HG02840 (cell line): ENCODE measurements around the gene SHROOM1.

Source experiments
- ATAC-seq: cut with Tn5 transposase; IDR thresholded peaks from one replicate; pipeline ENCODE4 v1.9.1; 2021; ENCODE audit warnings: mild to moderate bottlenecking, moderate library complexity, moderate number of reproducible peaks; ENCODE audit not compliant: unreplicated experiment, low FRiP score

The SHROOM1 gene

GRCh38 chr5:132826424-132827082, 3.9 kb downstream of the SHROOM1 start:
- ATAC-seq, result no peak

DNA sequence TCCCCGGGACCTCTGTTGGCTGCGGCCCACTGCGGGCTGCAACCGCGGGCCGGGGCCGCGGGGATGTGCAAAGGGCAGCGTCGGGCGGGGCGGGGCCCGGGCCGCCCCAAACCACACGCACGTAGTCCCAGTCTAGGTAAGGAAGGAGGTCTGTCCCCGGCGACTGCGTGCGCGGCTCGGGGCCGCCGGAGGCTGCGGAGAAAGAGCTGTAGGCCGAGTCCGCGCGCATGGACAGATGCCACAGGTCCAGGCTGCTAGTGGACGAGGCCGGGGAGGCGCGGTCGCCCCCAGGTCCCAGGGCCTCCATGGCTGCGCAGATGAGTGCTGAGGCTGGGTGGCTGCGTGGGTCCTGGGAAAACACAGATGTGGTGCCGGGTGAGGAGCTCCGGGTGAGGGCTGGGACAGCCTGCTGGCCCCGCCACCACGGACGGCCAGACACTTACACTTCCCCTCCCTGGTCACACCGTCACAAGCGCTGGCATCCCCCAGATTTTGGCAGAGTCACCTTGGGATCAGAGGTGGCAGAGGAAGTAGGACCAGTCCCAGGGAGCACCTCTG, 4.5 kb downstream of the SHROOM1 start:
- no peak for ATAC-seq

GRCh38 chr5:132825033-132825833, 5.2 kb downstream of the SHROOM1 start:
- ATAC-seq, result no peak

DNA sequence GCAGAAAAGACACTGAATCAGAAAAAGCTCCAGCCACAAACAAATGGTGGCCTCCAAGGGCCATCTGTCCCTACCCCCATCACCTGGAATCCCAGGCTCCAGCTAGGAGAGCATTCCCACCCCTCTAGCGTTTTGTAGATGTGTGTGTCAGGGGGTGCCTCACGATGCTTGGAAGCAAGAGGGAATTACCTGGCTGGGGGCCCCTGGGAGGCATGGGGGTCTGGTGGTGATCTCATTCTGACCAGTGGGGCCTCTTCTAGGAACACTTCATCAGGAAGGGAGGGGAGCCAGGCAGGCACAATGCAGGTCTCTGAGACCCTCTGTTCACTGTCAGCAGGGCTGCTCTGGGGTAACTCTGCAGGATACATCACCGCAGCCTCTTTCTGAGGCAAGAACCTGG, 6.0 kb downstream of the SHROOM1 start:
- ATAC-seq, result no peak

GRCh38 chr5:132823481-132824050, 6.9 kb downstream of the SHROOM1 start:
- no peak for ATAC-seq

GRCh38 chr5:132822650-132823480, 7.6 kb downstream of the SHROOM1 start:
- ATAC-seq, result no peak

- ATAC-seq, result no peak
Observed at GRCh38 chr5:132821791-132822190, 8.7 kb downstream of the SHROOM1 start.

DNA sequence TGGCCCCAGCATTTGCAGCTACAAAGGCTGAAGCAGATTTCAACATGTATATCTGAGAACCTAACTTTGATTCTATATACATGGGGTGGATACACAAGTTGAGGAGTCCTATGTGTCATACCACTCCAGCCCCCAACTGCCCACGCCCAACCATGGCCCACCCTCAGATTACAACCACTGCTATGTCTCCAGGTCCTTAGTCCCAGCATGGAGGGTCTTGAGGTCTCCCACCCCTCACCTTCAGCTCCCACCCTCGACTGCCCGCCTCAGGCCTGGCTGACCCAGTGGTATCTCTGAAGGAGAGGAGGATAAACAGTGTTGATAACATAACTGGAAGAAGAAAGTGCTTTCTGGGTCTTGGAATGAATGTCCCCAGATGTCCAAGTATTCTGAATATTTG, 9.1 kb downstream of the SHROOM1 start:
- no peak for ATAC-seq

- ATAC-seq, result no peak
Observed at GRCh38 chr5:132820162-132820754, 10.2 kb downstream of the SHROOM1 start.

GRCh38 chr5:132819468-132819867, 11.0 kb downstream of the SHROOM1 start:
- no peak for ATAC-seq

GRCh38 chr5:132817011-132817410, 13.4 kb downstream of the SHROOM1 start:
- ATAC-seq, result no peak

DNA sequence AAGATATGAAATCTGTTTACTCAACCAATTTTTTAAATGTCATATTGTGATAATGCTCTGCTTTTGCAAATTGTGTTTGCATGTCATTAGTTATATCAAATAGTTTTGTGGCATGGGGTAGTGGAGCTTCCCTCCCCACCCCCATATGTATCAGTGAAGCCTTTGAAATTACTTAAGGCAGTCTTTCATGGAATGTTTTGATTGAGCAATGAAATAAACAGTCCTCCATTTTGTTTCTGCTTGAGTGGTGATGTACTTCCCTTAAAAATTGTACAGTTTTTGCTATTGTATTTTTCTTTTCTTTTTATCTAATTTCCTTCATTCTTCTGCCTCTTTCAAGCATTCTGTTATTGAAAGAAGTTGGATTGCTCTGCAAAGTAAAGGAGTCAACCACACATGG, 13.9 kb downstream of the SHROOM1 start:
- no peak for ATAC-seq

GRCh38 chr5:132816083-132816482, 14.4 kb downstream of the SHROOM1 start:
- no peak for ATAC-seq

GRCh38 chr5:132815454-132815853, 15.0 kb downstream of the SHROOM1 start:
- ATAC-seq, result no peak

DNA sequence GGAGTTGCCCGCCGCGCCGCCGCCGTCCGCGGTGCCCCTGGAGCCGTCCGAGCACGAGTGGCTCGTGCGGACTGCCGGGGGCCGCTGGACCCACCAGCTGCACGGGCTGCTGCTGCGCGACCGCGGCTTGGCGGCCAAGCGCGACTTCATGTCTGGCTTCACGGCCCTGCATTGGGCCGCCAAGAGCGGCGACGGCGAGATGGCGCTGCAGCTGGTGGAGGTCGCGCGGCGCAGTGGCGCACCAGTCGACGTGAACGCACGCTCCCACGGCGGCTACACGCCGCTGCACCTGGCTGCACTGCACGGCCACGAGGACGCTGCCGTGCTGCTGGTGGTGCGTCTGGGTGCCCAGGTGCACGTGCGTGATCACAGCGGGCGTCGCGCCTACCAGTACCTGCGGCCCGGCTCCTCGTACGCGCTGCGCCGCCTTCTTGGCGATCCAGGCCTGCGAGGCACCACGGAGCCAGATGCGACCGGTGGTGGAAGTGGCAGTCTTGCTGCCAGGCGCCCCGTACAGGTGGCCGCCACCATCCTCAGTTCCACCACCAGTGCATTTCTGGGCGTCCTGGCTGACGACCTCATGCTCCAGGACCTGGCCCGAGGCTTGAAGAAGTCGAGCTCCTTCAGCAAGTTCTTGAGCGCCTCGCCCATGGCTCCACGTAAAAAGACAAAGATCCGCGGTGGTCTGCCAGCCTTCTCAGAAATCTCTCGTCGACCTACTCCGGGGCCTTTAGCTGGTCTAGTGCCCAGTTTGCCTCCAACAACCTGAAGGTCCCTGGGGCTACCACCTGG, 15.7 kb downstream of the SHROOM1 start:
- ATAC-seq, result no peak

DNA sequence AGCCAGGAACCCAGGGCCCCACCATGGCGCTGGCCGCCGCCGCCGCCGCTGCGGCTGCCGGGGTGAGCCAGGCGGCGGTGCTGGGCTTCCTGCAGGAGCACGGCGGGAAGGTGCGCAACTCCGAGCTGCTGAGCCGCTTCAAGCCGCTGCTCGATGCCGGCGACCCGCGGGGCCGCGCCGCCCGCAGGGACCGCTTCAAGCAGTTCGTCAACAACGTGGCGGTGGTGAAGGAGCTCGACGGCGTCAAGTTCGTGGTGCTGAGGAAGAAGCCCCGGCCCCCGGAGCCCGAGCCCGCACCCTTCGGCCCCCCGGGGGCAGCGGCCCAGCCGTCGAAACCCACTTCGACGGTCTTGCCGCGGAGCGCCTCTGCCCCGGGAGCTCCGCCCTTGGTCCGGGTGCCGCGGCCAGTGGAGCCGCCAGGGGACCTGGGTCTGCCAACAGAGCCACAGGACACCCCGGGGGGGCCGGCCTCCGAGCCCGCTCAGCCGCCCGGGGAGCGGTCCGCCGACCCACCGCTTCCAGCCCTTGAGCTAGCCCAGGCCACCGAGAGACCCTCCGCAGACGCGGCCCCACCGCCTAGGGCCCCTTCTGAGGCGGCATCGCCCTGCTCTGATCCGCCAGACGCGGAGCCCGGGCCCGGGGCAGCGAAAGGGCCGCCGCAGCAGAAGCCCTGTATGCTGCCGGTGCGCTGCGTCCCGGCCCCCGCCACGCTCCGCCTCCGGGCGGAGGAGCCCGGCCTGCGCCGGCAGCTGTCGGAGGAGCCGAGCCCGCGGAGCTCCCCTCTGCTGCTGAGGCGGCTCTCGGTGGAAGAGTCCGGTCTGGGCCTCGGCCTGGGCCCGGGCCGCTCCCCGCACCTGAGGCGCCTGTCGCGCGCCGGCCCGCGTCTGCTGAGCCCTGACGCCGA, 16.6 kb downstream of the SHROOM1 start:
- ATAC-seq, result no peak

GRCh38 chr5:132812781-132813598, 17.5 kb downstream of the SHROOM1 start, which contains the start of gene SOWAHA:
Gene SOWAHA (plus strand): TSS chr5:132813302. CDS start chr5:132813622, 320 bp downstream.
- ATAC-seq, result no peak
